Retinal pigment epithelial cell (primary cell): Measurements from ENCODE around the gene F2R.
"Not testable (repeated sequence)": the region's sequence is repeated elsewhere in the genome, so short reads cannot be mapped to it uniquely, and the experiment has no call there.

Experiments
- DNase-seq: peaks from one replicate; pipeline ENCODE4 v3.0.0-alpha.2; 2010; ENCODE audit warnings: low read depth
- H3K4me3 ChIP-seq: 2 replicates; pipeline ENCODE4 v1.5.1; 2011; ENCODE audit warnings: mild to moderate bottlenecking, low read length, control low read depth, moderate library complexity
- TF ChIP-seq, protein P1 (sequence below): conservative IDR thresholded peaks from 2 replicates; pipeline ENCODE4 v1.5.1; 2011; ENCODE audit warnings: low read depth, low read length, control low read depth, inconsistent platforms

Gene F2R

DNA sequence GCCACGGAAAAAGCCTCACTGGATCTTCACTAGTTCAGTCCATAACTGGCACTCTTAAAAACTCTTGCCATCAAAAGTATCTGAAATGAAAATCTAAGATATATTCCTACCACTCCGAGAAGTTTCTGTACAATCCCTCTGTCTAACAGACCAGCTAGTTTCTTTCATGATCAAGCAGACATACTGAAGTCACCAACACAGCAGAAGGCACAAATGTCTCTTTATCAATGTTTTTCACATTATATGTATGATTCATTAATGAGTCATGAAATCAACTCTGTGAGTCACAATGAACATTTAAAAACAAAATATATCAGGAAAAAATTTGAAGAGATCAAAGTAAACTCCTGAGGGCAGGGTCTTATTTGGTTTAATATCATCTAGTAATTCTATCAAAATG is 50.8 kb downstream of the F2R start:
- TF ChIP-seq, protein P1, sequence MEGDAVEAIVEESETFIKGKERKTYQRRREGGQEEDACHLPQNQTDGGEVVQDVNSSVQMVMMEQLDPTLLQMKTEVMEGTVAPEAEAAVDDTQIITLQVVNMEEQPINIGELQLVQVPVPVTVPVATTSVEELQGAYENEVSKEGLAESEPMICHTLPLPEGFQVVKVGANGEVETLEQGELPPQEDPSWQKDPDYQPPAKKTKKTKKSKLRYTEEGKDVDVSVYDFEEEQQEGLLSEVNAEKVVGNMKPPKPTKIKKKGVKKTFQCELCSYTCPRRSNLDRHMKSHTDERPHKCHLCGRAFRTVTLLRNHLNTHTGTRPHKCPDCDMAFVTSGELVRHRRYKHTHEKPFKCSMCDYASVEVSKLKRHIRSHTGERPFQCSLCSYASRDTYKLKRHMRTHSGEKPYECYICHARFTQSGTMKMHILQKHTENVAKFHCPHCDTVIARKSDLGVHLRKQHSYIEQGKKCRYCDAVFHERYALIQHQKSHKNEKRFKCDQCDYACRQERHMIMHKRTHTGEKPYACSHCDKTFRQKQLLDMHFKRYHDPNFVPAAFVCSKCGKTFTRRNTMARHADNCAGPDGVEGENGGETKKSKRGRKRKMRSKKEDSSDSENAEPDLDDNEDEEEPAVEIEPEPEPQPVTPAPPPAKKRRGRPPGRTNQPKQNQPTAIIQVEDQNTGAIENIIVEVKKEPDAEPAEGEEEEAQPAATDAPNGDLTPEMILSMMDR, result no peak
- no peak overlapping the region for H3K4me3 ChIP-seq
- no peak for DNase-seq

DNA sequence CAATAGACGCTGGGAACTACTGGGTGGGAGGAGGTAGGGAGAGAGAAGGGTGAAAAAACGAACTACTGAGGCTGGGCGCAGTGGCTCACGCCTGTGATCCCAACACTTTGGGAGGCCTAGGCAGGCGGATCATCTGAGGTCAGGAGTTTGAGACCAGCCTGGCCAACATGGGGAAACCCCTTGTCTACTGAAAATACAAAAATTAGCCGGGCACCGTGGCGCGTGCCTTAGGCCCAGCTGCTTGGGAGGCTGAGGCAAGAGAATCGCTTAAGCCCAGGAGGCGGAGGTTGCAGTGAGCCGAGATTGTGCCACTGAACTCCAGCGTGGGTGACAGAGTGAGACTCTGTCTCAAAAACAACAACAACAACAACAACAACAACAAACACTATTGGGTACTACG is 55.1 kb downstream of the F2R start:
- not testable (repeated sequence) for DNase-seq, H3K4me3 ChIP-seq

DNA sequence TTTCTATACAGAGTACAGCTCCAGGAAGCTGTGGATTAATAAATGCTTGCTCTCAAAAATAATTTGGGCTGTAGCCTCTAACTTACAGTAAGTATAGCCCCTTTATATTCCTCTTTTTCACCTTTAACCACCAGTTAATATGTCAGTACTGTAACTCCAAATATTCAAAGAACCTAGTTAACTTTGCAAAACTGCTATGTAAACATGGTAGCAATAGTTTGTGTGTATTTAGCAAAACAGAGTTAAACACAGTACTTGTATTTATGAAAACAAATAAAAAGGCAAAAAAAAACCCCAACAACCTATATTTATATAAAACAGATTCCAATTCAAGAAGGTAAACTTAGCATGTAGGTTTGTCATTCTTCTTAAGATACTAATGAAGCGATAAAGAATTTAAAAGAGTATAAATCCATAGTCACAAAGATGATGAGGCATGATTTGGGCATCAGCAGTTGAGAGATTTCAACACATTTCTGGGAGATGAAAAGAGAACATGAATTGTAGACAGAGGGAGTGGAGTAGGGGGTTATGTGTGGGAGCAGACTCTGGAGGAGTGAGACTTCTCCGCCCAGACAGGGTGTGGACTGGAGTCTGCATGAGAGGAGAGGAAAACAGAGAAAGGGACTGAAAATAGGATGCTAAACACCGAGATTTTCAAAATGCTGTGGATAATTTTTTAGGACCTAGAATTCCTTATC is 55.9 kb downstream of the F2R start:
- H3K4me3 ChIP-seq, result no peak overlapping the region
- no peak for DNase-seq
- TF ChIP-seq, protein P1, result no peak

DNA sequence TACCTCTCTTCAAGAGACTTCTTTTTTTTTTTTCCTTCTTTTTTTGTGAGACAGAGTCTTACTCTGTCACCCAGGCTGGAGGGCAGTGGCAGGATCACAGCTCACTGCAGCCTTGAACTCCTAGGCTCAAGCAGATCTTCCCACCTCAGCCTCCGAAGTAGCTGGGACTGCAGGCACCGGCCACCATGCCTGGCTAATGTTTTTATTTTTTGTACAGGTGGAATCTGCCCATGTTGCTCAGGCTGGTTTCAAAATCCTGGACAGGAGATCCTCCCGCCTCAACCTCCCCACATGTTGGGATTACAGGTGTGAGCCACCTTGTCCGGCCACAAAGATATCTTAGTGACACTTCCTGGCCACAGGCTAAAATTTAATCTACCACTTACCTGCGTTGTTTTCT is 60.0 kb downstream of the F2R start:
- no peak overlapping the region for H3K4me3 ChIP-seq
- TF ChIP-seq, protein P1, result no peak
- DNase-seq, result no peak

GRCh38 chr5:76776391-76776790 is 60.5 kb downstream of the F2R start:
- DNase-seq, result no peak
- TF ChIP-seq, protein P1, result no peak
- no peak overlapping the region for H3K4me3 ChIP-seq

GRCh38 chr5:76780616-76781015 is 64.7 kb downstream of the F2R start:
- not testable (repeated sequence) for H3K4me3 ChIP-seq, DNase-seq

DNA sequence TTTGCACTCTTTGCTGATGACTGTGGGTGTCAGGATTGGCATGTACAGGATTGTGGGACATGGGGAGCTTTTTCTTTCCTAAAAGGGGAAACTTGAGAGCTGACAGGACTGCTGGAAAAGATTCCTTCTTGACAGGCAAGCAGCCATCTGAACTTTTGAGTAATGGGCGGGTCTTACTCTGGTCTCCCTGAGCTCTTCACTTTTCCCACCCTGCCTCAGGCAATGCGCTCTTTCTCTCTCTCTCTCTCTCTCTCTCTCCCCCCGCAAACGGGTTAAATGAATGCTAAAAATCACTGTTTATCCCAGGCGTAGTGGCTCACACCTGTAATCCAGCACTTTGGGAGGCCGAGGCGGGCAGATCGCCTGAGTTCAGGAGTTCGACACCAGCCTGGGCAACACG is 65.8 kb downstream of the F2R start:
- no peak overlapping the region for H3K4me3 ChIP-seq
- TF ChIP-seq, protein P1, result no peak
- DNase-seq, result no peak

GRCh38 chr5:76782444-76782843 is 66.5 kb downstream of the F2R start:
- TF ChIP-seq, protein P1, result no peak
- H3K4me3 ChIP-seq, result no peak overlapping the region
- no peak for DNase-seq
